Measurements from ENCODE around the gene LY6G5C.

DNA sequence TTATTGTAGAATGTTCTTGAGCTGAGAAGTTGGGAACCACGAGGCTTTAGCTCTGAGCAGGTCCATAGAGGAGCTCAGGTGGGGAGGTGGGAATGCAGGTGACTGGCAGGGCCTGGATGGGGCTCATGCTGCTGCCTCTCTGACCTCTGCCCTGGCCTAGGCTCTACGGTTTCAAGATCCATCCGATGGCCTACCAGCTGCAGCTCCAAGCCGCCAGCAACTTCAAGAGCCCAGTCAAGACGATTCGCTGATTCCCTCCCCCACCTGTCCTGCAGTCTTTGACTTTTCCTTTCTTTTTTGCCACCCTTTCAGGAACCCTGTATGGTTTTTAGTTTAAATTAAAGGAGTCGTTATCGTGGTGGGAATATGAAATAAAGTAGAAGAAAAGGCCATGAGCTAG lies 11.2 kb downstream of the LY6G5C start, which contains the start of gene LY6G5B:
- no peak for TF ChIP-seq POLR2AphosphoS5 (IDR thresholded peaks at IDR 0.05)
- TF ChIP-seq, protein P1, sequence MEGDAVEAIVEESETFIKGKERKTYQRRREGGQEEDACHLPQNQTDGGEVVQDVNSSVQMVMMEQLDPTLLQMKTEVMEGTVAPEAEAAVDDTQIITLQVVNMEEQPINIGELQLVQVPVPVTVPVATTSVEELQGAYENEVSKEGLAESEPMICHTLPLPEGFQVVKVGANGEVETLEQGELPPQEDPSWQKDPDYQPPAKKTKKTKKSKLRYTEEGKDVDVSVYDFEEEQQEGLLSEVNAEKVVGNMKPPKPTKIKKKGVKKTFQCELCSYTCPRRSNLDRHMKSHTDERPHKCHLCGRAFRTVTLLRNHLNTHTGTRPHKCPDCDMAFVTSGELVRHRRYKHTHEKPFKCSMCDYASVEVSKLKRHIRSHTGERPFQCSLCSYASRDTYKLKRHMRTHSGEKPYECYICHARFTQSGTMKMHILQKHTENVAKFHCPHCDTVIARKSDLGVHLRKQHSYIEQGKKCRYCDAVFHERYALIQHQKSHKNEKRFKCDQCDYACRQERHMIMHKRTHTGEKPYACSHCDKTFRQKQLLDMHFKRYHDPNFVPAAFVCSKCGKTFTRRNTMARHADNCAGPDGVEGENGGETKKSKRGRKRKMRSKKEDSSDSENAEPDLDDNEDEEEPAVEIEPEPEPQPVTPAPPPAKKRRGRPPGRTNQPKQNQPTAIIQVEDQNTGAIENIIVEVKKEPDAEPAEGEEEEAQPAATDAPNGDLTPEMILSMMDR (IDR thresholded peaks at IDR 0.05): no peak
